Mesendoderm (in vitro differentiated cells): ENCODE measurements around the gene SLC26A1.
A peak's percentile ranks its signal among the peaks of the same experiment; 100 is the strongest.
"Not testable (repeated sequence)": the region's sequence is repeated elsewhere in the genome, so short reads cannot be mapped to it uniquely, and the experiment has no call there.

Source experiments
- DNase-seq: peaks from one replicate; pipeline ENCODE4 v3.0.0; 2013
- H2AK5ac ChIP-seq: 2 replicates; pipeline ENCODE4 v1.6.1; 2013; ENCODE audit warnings: low read length, inconsistent platforms
- H2BK120ac ChIP-seq: 2 replicates; pipeline ENCODE4 v1.6.1; 2013; ENCODE audit warnings: low read depth, mild to moderate bottlenecking, low read length, moderate library complexity, mixed read lengths
- H2BK15ac ChIP-seq: replicated peaks from 2 replicates; pipeline ENCODE4 v1.6.1; 2013; ENCODE audit warnings: low read depth, mild to moderate bottlenecking, moderate library complexity
- H2BK5ac ChIP-seq: 2 replicates; pipeline ENCODE4 v1.6.1; 2013; ENCODE audit warnings: low read length, inconsistent platforms
- H3K18ac ChIP-seq: 2 replicates; pipeline ENCODE4 v1.6.1; 2013; ENCODE audit warnings: mild to moderate bottlenecking, low read length, mixed read lengths
- H3K23ac ChIP-seq: one replicate; pipeline ENCODE4 v1.6.1; 2013; ENCODE audit warnings: low read length
- H3K27ac ChIP-seq: 2 replicates; pipeline ENCODE4 v1.5.1; 2013; ENCODE audit warnings: low read depth, mild to moderate bottlenecking, inconsistent platforms, low read length, moderate library complexity
- H3K27me3 ChIP-seq: 2 replicates; pipeline ENCODE4 v1.6.1; 2013; ENCODE audit warnings: low read length, control low read depth, mild to moderate bottlenecking, inconsistent platforms; ENCODE audit not compliant: insufficient read depth, poor library complexity
- H3K36me3 ChIP-seq: 2 replicates; pipeline ENCODE4 v1.6.1; 2013; ENCODE audit warnings: low read length, inconsistent platforms; ENCODE audit not compliant: control insufficient read depth, insufficient read depth
- H3K4ac ChIP-seq: one replicate; pipeline ENCODE4 v1.6.1; 2013; ENCODE audit warnings: low read depth, mild to moderate bottlenecking, low read length, moderate library complexity
- H3K4me1 ChIP-seq: 2 replicates; pipeline ENCODE4 v1.6.1; 2013; ENCODE audit warnings: low read depth, low read length, inconsistent platforms; ENCODE audit not compliant: control insufficient read depth
- H3K4me2 ChIP-seq: 2 replicates; pipeline ENCODE4 v1.6.1; 2013; ENCODE audit warnings: low read length
- H3K4me3 ChIP-seq: 2 replicates; pipeline ENCODE4 v1.5.1; 2013; ENCODE audit warnings: mild to moderate bottlenecking, low read length
- H3K56ac ChIP-seq: one replicate; pipeline ENCODE4 v1.6.1; 2013; ENCODE audit warnings: low read length
- H3K79me1 ChIP-seq: 2 replicates; pipeline ENCODE4 v1.6.1; 2013; ENCODE audit warnings: low read length, inconsistent platforms
- H3K79me2 ChIP-seq: 2 replicates; pipeline ENCODE4 v1.6.1; 2013; ENCODE audit warnings: mild to moderate bottlenecking, low read length; ENCODE audit not compliant: control insufficient read depth, insufficient read depth
- H3K9ac ChIP-seq: 2 replicates; pipeline ENCODE4 v1.6.1; 2013; ENCODE audit warnings: low read length, inconsistent platforms
- H4K5ac ChIP-seq: one replicate; pipeline ENCODE4 v1.6.1; 2013; ENCODE audit warnings: low read length
- H4K8ac ChIP-seq: one replicate; pipeline ENCODE4 v1.6.1; 2013; ENCODE audit warnings: low read depth, mild to moderate bottlenecking, control low read depth, low read length, moderate library complexity
- WGBS: extraction: QIAGEN DNeasy Blood & Tissue Kit; methylation state at CpG from one replicate; pipeline ENCODE4 v1.1.7; 2013; ENCODE audit warnings: low lambda C conversion rate, missing lambda C conversion rate; ENCODE audit not compliant: insufficient coverage; ENCODE audit errors: extremely low coverage; 5-methylcytosine and 5-hydroxymethylcytosine counted together

SLC26A1 gene

DNA sequence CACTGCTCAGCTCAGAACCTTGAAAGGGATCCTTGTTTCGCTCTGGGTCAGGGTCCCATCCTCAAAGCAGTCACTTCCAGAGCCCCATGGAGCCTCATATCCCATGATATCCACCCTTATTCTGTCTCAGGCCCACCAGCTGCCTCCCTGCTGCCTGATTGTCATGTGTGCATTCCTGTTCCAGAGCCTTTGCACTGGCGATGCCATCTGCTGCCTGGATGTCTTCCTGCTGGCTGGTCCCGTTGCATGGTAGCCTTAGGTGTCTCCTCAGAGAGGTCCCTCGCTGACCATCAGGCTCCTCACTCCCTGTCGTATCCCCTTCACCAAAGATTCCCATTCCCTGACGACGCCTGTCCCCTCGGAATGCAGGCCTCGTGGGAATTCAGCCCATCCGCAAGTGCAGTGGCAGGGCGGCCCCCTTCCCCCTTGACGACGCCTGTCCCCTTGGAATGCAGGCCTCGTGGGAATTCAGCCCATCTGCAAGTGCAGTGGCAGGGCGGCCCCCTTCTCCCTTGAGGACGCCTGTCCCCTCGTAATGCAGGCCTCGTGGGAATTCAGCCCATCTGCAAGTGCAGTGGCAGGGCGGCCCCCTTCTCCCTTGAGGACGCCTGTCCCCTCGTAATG is 6.1 kb upstream of the SLC26A1 start:
- H2BK15ac ChIP-seq, H3K4me1 ChIP-seq, H3K56ac ChIP-seq, H2BK5ac ChIP-seq, H4K5ac ChIP-seq, H3K4me3 ChIP-seq, H3K4ac ChIP-seq, H3K9ac ChIP-seq, DNase-seq, H2AK5ac ChIP-seq, H3K36me3 ChIP-seq, H3K23ac ChIP-seq, H4K8ac ChIP-seq, H2BK120ac ChIP-seq, H3K79me2 ChIP-seq, H3K79me1 ChIP-seq, H3K18ac ChIP-seq, H3K4me2 ChIP-seq, H3K27ac ChIP-seq: not testable (repeated sequence)
- H3K27me3 ChIP-seq: peaks cover 49% of the 10 kb centered on the region
- WGBS: no CpG with 5 or more reads among the region's 21 CpGs

DNA sequence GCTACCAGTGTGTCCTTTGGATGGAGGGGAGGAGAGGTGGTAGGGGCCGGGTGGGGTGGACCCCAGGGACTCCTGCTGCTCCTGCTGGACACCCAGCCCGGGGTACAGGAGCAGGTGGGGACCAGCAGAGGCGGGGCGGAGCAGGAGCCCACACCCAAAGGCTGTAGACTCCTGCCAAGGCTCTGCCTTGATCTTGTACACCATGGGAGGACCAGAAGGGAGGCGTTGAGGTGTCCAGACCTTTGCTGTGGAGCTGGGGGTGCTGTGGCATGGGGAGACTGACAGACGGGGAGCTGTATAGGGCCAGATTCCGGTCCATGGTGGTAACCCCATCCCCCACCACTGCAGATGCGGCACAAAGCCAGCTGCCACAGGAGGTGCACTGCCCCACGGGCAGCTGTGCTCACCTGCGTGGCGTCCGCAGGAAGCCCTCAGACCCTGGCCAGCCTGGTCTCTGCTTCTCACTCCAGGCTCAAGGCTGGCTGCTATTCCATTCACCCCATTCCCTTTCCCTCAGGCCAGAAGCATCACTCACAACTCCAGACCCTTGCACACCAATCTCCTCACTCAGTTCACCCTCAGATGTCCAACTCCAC is 5.0 kb upstream of the SLC26A1 start:
- Histone ChIP-seq H3K79me2 (no peaks in the 10 kb centered on the region), H3K23ac (no peak overlapping the region), H3K27me3 (peaks cover 40% of the 10 kb centered on the region), H3K79me1 (no peaks in the 10 kb centered on the region), H3K4me3 (no peak overlapping the region), H3K4ac (no peak overlapping the region), H3K56ac (no peak overlapping the region), H3K36me3 (no peaks in the 10 kb centered on the region), H4K5ac (no peak overlapping the region), H2BK5ac (no peak overlapping the region), H3K27ac (no peak overlapping the region), H2BK120ac (no peak overlapping the region), H3K4me2 (no peak overlapping the region), H3K9ac (no peak overlapping the region), H3K18ac (no peak overlapping the region), H2BK15ac (no peak overlapping the region), H3K4me1 (no peaks in the 10 kb centered on the region), H2AK5ac (no peak overlapping the region), H4K8ac (no peak overlapping the region)
- no peak for DNase-seq
- WGBS: no CpG with 5 or more reads among the region's 12 CpGs

DNA sequence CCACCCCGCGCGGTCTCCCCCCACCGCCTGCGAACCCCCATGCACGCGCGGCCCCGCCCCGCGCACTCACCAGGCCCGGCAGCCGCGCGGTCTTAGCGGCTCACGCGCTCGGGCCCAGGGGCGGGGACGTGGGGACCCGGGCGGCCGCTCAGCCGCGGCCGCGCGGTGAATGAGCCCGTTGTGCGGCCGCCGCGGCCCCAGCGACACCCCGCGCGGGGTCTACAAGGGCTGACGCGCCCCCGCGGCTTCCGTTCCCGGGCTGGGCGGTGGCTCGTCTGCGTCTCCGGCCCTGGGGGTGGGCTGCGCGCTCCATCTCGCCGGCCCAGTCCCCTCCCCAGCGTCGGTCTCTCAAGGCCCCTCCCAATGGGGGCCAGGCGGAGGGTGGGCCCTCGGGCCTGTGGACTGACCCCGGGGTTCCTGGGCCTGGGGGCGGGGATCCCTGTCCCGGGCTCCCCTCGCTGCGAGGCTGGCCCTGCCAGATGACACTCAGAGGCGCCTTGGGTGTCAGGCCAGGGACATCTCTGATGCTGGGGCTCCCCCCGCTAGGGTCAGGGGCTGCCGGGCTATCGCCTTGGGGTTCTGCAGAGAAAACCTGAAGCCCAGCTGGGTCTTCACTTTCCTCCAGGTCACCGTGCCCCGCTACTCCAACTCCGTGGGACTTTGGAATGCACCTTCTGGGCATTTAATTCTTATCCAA is 4.3 kb upstream of the SLC26A1 start:
- Histone ChIP-seq H3K4me1 (no peaks in the 10 kb centered on the region), H3K23ac (no peak overlapping the region), H3K4me2 (no peak overlapping the region), H2AK5ac (no peak overlapping the region), H3K36me3 (no peaks in the 10 kb centered on the region), H2BK120ac (no peak overlapping the region), H4K5ac (no peak overlapping the region), H2BK5ac (no peak overlapping the region), H4K8ac (no peak overlapping the region), H3K9ac (no peak overlapping the region), H3K18ac (no peak overlapping the region), H3K27ac (no peak overlapping the region), H2BK15ac (no peak overlapping the region), H3K4me3 (no peak overlapping the region), H3K56ac (peak overlapping the region; percentile 49), H3K79me2 (no peaks in the 10 kb centered on the region), H3K27me3 (peaks cover 36% of the 10 kb centered on the region), H3K79me1 (no peaks in the 10 kb centered on the region), H3K4ac (no peak overlapping the region)
- DNase-seq: no peak
- no CpG with 5 or more reads among the region's 68 CpGs for WGBS

DNA sequence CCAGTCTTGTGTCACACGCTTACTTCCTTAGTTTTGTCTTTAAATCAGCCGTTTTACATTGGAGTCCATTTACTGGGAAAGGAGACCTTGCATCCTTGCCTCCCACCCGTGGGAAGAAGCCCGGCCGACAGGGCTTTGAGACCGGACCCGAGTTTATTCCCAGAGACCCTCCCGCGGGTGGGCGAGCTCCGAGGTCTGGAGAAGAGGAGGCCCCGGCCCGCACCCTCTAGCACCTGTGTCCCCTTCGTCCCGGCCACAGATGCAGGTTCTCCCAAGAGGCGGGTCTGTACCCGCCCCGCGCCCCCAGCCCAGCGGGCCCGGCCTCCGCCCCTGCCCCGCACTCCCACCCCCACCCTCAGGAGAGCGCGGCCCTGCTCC is 3.8 kb upstream of the SLC26A1 start:
- H3K36me3 ChIP-seq: no peaks in the 10 kb centered on the region
- no peak overlapping the region for H2BK120ac ChIP-seq
- no peak overlapping the region for H3K4me3 ChIP-seq
- H4K5ac ChIP-seq: no peak overlapping the region
- H3K18ac ChIP-seq: no peak overlapping the region
- WGBS: no CpG with 5 or more reads among the region's 25 CpGs
- H3K23ac ChIP-seq: no peak overlapping the region
- no peak overlapping the region for H3K56ac ChIP-seq
- H3K4ac ChIP-seq: no peak overlapping the region
- H3K79me2 ChIP-seq: no peaks in the 10 kb centered on the region
- H2BK5ac ChIP-seq: no peak overlapping the region
- no peak overlapping the region for H3K27ac ChIP-seq
- DNase-seq: no peak
- H4K8ac ChIP-seq: no peak overlapping the region
- peaks cover 31% of the 10 kb centered on the region for H3K27me3 ChIP-seq
- no peak overlapping the region for H3K4me2 ChIP-seq
- H3K4me1 ChIP-seq: no peaks in the 10 kb centered on the region
- H2AK5ac ChIP-seq: no peak overlapping the region
- H3K79me1 ChIP-seq: no peaks in the 10 kb centered on the region
- H2BK15ac ChIP-seq: no peak overlapping the region
- no peak overlapping the region for H3K9ac ChIP-seq

DNA sequence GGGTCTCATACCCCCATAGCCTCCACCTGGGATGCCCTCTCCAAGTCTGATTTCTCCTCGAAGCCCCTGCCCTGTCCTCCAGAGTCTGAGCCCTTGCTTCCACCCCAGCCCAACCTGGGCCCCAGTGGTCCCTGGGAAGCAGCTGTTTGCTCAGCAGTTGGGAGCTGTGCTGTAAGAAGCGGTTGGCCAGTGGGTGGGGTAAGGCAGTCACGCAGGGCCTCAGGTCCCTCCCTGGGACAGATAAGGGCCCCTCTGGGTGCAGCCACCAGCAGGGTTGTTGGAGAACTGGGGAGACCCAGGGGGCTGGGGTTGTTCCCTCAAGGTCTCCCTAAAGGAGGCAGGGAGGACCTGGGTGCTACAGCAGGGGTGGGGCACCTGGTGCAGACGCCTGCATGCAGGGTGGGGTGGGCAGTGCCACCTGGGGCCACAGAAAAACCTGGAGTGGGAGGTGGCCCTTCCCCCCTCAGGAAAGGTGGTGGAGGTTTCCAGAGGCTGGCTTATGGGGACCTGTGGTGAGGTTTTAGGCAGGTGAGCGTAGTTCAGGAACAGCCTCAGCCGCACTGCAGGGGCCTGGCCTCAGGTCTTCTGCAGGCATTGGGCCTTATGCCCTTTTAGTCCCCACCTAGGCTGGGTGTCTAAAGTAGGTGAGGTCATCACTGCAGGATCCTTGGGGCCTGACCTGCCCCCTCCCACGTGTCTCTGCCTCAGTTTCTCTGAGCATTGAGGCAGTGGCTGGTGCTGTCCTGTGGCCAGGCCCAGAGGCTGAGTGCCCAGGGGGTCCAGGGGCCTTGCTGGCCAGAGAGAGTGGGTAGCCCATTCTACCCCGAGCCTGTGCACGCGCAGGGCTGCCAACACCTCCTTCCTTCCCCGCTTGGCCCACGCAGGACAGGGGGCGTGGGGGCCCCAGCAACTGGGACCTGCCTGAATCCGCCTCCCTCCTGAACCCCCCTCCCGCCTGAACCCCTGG is 3.1 kb upstream of the SLC26A1 start:
- H3K23ac ChIP-seq: no peak overlapping the region
- no peak overlapping the region for H3K4me3 ChIP-seq
- H2BK120ac ChIP-seq: no peak overlapping the region
- no peak overlapping the region for H3K9ac ChIP-seq
- H3K18ac ChIP-seq: no peak overlapping the region
- no peaks in the 10 kb centered on the region for H3K36me3 ChIP-seq
- no peaks in the 10 kb centered on the region for H3K4me1 ChIP-seq
- no peak overlapping the region for H2BK15ac ChIP-seq
- no peak overlapping the region for H2AK5ac ChIP-seq
- no peaks in the 10 kb centered on the region for H3K79me1 ChIP-seq
- WGBS: no CpG with 5 or more reads among the region's 15 CpGs
- H3K79me2 ChIP-seq: no peaks in the 10 kb centered on the region
- H2BK5ac ChIP-seq: no peak overlapping the region
- H3K4me2 ChIP-seq: no peak overlapping the region
- H3K4ac ChIP-seq: no peak overlapping the region
- no peak overlapping the region for H4K8ac ChIP-seq
- H4K5ac ChIP-seq: no peak overlapping the region
- no peak for DNase-seq
- H3K56ac ChIP-seq: no peak overlapping the region
- H3K27ac ChIP-seq: no peak overlapping the region
- H3K27me3 ChIP-seq: peaks cover 24% of the 10 kb centered on the region
